ENCODE data around the gene ACSM5. TPM values are rescaled to one million over a fixed set of nuclear protein-coding genes. Genes with fewer than 3 reads are reported as not detected.

The ACSM5 gene
- total RNA-seq, 4 donors from 2014 or later = 0.67 to 5.0 (median 2.0) TPM

DNA sequence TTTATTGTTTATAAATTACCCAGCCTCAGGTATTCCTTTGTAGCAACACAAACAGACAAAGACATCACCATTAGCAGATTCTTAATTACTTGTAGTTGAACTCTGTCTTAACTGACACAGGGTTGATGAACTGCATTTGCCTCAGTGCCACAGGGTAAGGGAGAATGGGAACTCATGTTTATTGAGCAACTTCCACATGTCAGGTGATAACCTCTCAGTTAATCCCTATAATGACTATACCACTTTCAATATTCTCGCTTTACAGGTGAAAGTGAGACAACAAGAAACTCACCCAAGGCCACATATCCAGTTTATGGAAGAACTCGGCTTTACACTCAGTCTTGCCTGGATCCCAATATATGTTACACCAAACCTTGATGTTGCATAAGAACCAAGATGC, 13.4 kb upstream of the ACSM5 start:
- H3K4me3 ChIP-seq = no peak overlapping the region
- TF ChIP-seq POLR2A (IDR thresholded peaks at IDR 0.05) = no peak
- TF ChIP-seq, protein P1, sequence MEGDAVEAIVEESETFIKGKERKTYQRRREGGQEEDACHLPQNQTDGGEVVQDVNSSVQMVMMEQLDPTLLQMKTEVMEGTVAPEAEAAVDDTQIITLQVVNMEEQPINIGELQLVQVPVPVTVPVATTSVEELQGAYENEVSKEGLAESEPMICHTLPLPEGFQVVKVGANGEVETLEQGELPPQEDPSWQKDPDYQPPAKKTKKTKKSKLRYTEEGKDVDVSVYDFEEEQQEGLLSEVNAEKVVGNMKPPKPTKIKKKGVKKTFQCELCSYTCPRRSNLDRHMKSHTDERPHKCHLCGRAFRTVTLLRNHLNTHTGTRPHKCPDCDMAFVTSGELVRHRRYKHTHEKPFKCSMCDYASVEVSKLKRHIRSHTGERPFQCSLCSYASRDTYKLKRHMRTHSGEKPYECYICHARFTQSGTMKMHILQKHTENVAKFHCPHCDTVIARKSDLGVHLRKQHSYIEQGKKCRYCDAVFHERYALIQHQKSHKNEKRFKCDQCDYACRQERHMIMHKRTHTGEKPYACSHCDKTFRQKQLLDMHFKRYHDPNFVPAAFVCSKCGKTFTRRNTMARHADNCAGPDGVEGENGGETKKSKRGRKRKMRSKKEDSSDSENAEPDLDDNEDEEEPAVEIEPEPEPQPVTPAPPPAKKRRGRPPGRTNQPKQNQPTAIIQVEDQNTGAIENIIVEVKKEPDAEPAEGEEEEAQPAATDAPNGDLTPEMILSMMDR (IDR thresholded peaks at IDR 0.05) = no peak

DNA sequence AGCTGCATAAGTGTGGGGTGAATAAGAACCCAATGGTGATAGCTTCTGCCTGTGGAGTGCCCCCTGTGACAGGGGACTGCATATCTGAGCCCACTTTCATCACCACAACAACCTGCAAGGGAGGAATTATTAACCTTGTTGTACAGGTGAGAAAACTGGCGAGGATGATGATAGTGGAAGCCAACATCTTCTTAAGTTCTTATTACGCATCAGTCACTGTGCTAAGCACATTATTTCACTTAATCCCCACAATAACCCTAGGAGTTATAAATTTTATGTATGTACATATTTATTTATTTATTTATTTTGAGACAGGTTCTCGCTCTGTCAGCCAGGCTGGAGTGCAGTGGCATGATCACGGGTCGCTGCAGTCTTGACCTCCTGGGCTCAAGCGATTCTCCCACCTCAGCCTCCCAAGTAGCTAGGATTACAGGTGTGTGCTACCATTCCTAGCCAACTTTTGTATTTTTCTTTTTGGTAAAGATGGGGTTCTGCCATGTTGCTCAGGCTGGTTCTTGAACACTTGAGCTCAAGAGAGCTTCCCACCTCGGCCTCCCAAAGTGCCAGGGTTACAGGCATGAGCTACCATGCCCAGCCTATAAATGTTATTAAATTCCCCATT, 12.4 kb upstream of the ACSM5 start:
- Histone ChIP-seq H3K4me1 (no peaks in the 10 kb centered on the region), H3K4me3 (no peak overlapping the region), H3K27ac (no peak overlapping the region), H3K36me3 (no peaks in the 10 kb centered on the region), H3K9me3 (no peaks in the 10 kb centered on the region), H3K27me3 (no peaks in the 10 kb centered on the region)
- TF ChIP-seq, protein P1 (IDR thresholded peaks at IDR 0.05) = no peak
- TF ChIP-seq POLR2A (IDR thresholded peaks at IDR 0.05) = no peak
- no peak for DNase-seq

More for the DNA sequence above, 13.4 kb upstream of the ACSM5 start:
- no peak for DNase-seq
- H3K9me3 ChIP-seq = no peaks in the 10 kb centered on the region
- H3K36me3 ChIP-seq = no peaks in the 10 kb centered on the region
- H3K27ac ChIP-seq = no peak overlapping the region
- no peaks in the 10 kb centered on the region for H3K4me1 ChIP-seq
- no peaks in the 10 kb centered on the region for H3K27me3 ChIP-seq

DNA sequence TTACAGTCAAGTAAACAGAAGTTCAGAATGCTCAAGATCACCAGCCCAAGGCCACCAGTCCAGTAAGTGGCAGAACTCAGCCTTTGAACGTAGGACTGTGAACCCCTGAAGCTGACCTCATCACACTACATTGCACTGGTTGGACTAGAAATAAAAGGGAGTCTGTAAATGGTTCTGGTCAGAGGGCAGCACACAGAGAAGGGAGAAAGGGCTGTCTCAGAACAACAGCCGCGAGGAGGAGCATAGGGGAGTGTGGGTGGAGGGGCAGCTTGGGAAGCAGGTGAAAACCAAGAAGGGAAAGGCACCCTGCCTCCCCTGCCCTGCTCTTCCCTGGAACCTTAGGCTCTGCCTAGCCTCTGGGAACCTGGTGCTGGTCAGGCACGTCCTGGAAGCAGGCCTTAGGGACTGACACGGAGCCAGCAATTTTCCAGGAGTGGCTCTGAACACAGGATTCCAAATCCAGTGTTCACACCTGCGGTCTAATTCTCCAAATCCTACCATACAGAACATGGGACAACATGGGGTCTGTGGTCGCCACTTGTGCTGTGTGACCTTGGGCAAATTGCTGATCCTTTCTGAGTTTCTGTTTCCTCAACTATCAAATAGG, 11.8 kb upstream of the ACSM5 start:
- no peak for TF ChIP-seq POLR2A (IDR thresholded peaks at IDR 0.05)
- TF ChIP-seq, protein P1 (IDR thresholded peaks at IDR 0.05) = no peak
- Histone ChIP-seq H3K36me3 (no peaks in the 10 kb centered on the region), H3K27ac (no peak overlapping the region), H3K9me3 (no peaks in the 10 kb centered on the region), H3K4me3 (no peak overlapping the region), H3K4me1 (no peaks in the 10 kb centered on the region), H3K27me3 (no peaks in the 10 kb centered on the region)
- no peak for DNase-seq

DNA sequence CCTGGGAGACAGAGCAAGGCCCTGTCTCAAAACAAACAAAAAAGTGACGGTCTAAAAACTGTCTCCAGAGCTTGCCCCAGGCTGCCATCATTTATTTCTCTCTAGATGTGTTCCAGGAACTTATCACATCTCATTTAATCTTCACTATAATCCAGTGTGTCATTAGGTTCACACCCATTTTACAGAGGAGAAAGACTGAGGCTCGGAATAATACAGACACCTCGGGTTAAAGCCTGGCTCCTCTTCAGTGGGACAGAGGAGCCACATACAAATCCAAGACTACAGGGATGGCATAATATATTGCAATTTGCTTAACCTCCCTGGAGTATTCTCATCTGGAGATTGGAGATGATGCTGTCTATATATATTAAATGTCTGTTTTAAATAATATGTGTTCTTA, 10.7 kb upstream of the ACSM5 start:
- H3K27me3 ChIP-seq = no peaks in the 10 kb centered on the region
- no peaks in the 10 kb centered on the region for H3K9me3 ChIP-seq
- H3K4me3 ChIP-seq = no peak overlapping the region
- no peak overlapping the region for H3K27ac ChIP-seq
- H3K36me3 ChIP-seq = no peaks in the 10 kb centered on the region
- no peaks in the 10 kb centered on the region for H3K4me1 ChIP-seq
- no peak for DNase-seq
- TF ChIP-seq, protein P1 (IDR thresholded peaks at IDR 0.05) = no peak
- TF ChIP-seq POLR2A (IDR thresholded peaks at IDR 0.05) = no peak

DNA sequence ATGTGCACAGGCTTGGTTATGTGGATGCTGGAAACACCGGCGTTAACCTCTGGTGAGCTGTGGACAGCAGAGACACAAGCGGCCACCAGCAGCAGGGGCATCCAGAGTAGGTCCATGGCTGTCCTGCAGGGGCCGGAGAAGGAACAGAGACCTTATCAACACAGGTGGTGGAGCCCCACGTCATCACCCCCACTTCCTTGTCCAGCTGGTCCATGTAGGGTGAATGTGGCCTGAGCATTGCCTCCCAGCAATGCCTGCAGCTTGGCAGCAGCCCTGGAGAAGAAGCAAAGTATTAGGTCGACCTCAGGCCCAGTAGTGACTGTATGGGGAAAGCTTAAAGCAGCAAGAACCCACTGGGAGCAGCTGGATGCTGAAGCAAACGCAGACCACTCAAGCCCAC, 10.1 kb upstream of the ACSM5 start:
- H3K36me3 ChIP-seq = no peaks in the 10 kb centered on the region
- no peaks in the 10 kb centered on the region for H3K4me1 ChIP-seq
- no peak overlapping the region for H3K27ac ChIP-seq
- no peaks in the 10 kb centered on the region for H3K9me3 ChIP-seq
- no peaks in the 10 kb centered on the region for H3K27me3 ChIP-seq
- H3K4me3 ChIP-seq = no peak overlapping the region
- DNase-seq = no peak
- TF ChIP-seq POLR2A (IDR thresholded peaks at IDR 0.05) = no peak
- TF ChIP-seq, protein P1 (IDR thresholded peaks at IDR 0.05) = no peak

All from Peyer's patch (tissue), 4 donors.